SK-N-SH treated with all-trans-retinoic acid at 6 μM for 48 hours (cell line): ENCODE results near the gene CAMKK2.

ENCODE experiments used
- ARNTL ChIP-seq: fragments of 450-650 bp; formaldehyde crosslinking; IDR thresholded peaks from 2 replicates; pipeline ENCODE4 v1.5.0; 2020; ENCODE audit warnings: low read depth, mild to moderate bottlenecking, moderate library complexity, borderline replicate concordance
- OSR1 ChIP-seq: fragments of 250-450 bp; sonication (Bioruptor Pico); IDR thresholded peaks from 2 replicates; pipeline ENCODE4 v1.8.0; 2022; ENCODE audit warnings: moderate library complexity, mild to moderate bottlenecking, inconsistent platforms
- PPARA ChIP-seq: fragments of 250-450 bp; sonication (Bioruptor Pico); IDR thresholded peaks from 2 replicates; pipeline ENCODE4 v1.5.0; 2020; ENCODE audit warnings: mild to moderate bottlenecking, borderline replicate concordance
- RARB ChIP-seq: fragments of 250-450 bp; sonication (Bioruptor Pico); IDR thresholded peaks from 2 replicates; pipeline ENCODE4 v1.8.0; 2021; ENCODE audit warnings: mild to moderate bottlenecking, moderate library complexity
- ZNF565 ChIP-seq: fragments of 450-650 bp; formaldehyde crosslinking; conservative IDR thresholded peaks from 2 replicates; pipeline ENCODE4 v1.5.0; 2020; ENCODE audit warnings: low read depth, mild to moderate bottlenecking, moderate library complexity
- ZNF70 ChIP-seq: fragments of 450-650 bp; formaldehyde crosslinking; IDR thresholded peaks from 2 replicates; pipeline ENCODE4 v1.5.0; 2020; ENCODE audit warnings: mild to moderate bottlenecking, moderate library complexity
- TF ChIP-seq, protein P1 (sequence below): fragments of 250-450 bp; sonication (Bioruptor Pico); IDR thresholded peaks from 2 replicates; pipeline ENCODE4 v1.5.1; 2020; ENCODE audit warnings: low read depth, mild to moderate bottlenecking, moderate library complexity

- TF ChIP-seq ZNF70 (CRISPR knock-in tag) (no peak), RARB (no peak), ARNTL (CRISPR knock-in tag) (no peak), ZNF565 (CRISPR knock-in tag) (no peak), PPARA (CRISPR knock-in tag) (no peak), OSR1 (CRISPR knock-in tag) (no peak)
- TF ChIP-seq, protein P1, sequence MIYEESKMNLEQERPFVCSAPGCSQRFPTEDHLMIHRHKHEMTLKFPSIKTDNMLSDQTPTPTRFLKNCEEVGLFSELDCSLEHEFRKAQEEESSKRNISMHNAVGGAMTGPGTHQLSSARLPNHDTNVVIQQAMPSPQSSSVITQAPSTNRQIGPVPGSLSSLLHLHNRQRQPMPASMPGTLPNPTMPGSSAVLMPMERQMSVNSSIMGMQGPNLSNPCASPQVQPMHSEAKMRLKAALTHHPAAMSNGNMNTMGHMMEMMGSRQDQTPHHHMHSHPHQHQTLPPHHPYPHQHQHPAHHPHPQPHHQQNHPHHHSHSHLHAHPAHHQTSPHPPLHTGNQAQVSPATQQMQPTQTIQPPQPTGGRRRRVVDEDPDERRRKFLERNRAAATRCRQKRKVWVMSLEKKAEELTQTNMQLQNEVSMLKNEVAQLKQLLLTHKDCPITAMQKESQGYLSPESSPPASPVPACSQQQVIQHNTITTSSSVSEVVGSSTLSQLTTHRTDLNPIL: no peak
These were observed 35.1 kb downstream of the CAMKK2 start for GRCh38 chr12:121261398-121261797.
